CMK (cell line): Measurements from ENCODE around the gene EXOC6.

Experiments used
- DNase-seq: peaks from one replicate; pipeline ENCODE4 v3.0.0-alpha.2; 2010; ENCODE audit warnings: low read depth

The EXOC6 gene

GRCh38 chr10:92834331-92834730 is 14.0 kb upstream of the EXOC6 start:
- DNase-seq, result no peak

- no peak for DNase-seq
These were observed 13.3 kb upstream of the EXOC6 start for GRCh38 chr10:92834986-92835385.

GRCh38 chr10:92837456-92837855 is 10.9 kb upstream of the EXOC6 start:
- DNase-seq, result no peak

- no peak for DNase-seq
These were observed 8.9 kb upstream of the EXOC6 start for GRCh38 chr10:92839191-92840085.

- no peak for DNase-seq
These were observed 3.6 kb upstream of the EXOC6 start for GRCh38 chr10:92844746-92845145.

- no peak for DNase-seq
These were observed 2.4 kb upstream of the EXOC6 start for GRCh38 chr10:92845921-92846320.

GRCh38 chr10:92846344-92846743 is 2.0 kb upstream of the EXOC6 start:
- DNase-seq, result no peak

GRCh38 chr10:92846854-92847201 is 1.5 kb upstream of the EXOC6 start:
- no peak for DNase-seq

GRCh38 chr10:92847202-92847864 is 987 bp upstream of the EXOC6 start:
- no peak for DNase-seq

GRCh38 chr10:92848037-92848440 is 281 bp upstream of the EXOC6 start:
- no peak for DNase-seq

- DNase-seq, result no peak
These were observed 860 bp downstream of the EXOC6 start for GRCh38 chr10:92849234-92849525.

GRCh38 chr10:92849576-92850090 is 1.3 kb downstream of the EXOC6 start:
- no peak for DNase-seq

GRCh38 chr10:92850185-92850584 is 1.9 kb downstream of the EXOC6 start:
- no peak for DNase-seq

- DNase-seq, result no peak
These were observed 2.7 kb downstream of the EXOC6 start for GRCh38 chr10:92851003-92851402.

GRCh38 chr10:92855560-92855959 is 7.2 kb downstream of the EXOC6 start:
- no peak for DNase-seq

GRCh38 chr10:92857904-92858514 is 9.7 kb downstream of the EXOC6 start:
- DNase-seq, result no peak

GRCh38 chr10:92867235-92867634 is 18.9 kb downstream of the EXOC6 start:
- no peak for DNase-seq

- no peak for DNase-seq
These were observed 19.7 kb downstream of the EXOC6 start for GRCh38 chr10:92868036-92868435.

- DNase-seq, result no peak
These were observed 20.2 kb downstream of the EXOC6 start for GRCh38 chr10:92868557-92868956.

GRCh38 chr10:92873029-92873428 is 24.7 kb downstream of the EXOC6 start:
- DNase-seq, result no peak

- DNase-seq, result no peak
These were observed 28.3 kb downstream of the EXOC6 start for GRCh38 chr10:92876509-92877036.

GRCh38 chr10:92880233-92880861 is 32.0 kb downstream of the EXOC6 start:
- no peak for DNase-seq
